IPS-NIHi7 (cell line): Measurements from ENCODE around the gene PTGER2.

Source experiments
- DNase-seq: peaks from one replicate; pipeline ENCODE4 v3.0.0; 2012; ENCODE audit warnings: mixed read lengths; ENCODE audit errors: extremely low spot score

Gene PTGER2, protein sequence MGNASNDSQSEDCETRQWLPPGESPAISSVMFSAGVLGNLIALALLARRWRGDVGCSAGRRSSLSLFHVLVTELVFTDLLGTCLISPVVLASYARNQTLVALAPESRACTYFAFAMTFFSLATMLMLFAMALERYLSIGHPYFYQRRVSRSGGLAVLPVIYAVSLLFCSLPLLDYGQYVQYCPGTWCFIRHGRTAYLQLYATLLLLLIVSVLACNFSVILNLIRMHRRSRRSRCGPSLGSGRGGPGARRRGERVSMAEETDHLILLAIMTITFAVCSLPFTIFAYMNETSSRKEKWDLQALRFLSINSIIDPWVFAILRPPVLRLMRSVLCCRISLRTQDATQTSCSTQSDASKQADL

GRCh38 chr14:52313903-52314594 lies at the start of gene PTGER2:
Gene PTGER2 (plus strand): TSS chr14:52314312. CDS start chr14:52314549, 237 bp downstream.
- peak; percentile 86 for DNase-seq

GRCh38 chr14:52265253-52265652 lies 48.9 kb upstream of the PTGER2 start:
- DNase-seq: no peak

DNA sequence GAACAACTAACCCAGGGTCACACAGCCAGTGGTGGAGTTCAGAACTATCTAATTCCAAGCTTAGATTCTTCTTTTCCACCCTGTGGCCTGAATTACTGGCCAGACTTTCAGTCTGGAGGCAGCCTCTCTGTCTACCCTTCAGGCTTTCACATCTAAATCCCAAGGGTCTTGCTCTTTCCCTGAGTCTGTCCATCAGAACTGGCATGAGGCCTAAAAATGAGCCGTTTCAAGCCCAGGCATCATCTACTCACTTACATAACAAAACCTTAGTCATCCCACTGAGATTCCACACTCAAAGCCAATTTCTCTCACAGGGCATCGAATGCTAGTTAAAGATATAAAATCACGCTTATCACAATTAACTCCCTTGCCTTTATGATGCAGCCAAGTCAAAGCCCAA lies 47.9 kb upstream of the PTGER2 start:
- no peak for DNase-seq

DNA sequence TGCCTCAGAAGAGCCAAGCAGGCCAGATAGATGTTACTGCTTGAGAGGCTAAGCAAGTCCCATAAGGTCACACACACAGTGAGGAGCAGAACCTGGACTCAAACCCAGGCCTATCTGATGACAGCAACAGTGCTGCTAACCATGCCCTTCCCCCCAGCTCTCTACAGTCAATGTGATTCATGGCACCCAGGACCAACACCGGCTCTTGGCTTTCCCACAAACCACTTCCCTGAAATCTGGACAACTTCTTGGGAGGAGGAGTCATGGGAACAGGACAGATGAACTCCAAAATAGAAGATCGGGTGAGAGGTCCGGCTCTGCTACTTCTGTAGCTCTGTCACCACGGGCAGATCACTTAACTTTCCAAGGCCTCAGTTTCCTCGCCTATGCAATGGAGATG lies 47.3 kb upstream of the PTGER2 start:
- DNase-seq: no peak

DNA sequence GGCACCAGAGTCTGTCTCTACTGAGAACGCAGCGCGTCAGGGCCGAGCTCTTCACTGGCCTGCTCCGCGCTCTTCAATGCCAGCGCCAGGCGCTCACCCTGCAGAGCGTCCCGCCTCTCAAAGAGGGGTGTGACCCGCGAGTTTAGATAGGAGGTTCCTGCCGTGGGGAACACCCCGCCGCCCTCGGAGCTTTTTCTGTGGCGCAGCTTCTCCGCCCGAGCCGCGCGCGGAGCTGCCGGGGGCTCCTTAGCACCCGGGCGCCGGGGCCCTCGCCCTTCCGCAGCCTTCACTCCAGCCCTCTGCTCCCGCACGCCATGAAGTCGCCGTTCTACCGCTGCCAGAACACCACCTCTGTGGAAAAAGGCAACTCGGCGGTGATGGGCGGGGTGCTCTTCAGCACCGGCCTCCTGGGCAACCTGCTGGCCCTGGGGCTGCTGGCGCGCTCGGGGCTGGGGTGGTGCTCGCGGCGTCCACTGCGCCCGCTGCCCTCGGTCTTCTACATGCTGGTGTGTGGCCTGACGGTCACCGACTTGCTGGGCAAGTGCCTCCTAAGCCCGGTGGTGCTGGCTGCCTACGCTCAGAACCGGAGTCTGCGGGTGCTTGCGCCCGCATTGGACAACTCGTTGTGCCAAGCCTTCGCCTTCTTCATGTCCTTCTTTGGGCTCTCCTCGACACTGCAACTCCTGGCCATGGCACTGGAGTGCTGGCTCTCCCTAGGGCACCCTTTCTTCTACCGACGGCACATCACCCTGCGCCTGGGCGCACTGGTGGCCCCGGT lies 46.4 kb upstream of the PTGER2 start, which contains the start of gene PTGDR:
TSS of gene PTGDR (plus strand) at position 198 of the 778 bp plus-strand sequence. CDS start at position 315, 117 bp downstream.
- peak; percentile 47 for DNase-seq

GRCh38 chr14:52268279-52269061 lies 45.6 kb upstream of the PTGER2 start:
- peak; percentile 38 for DNase-seq

DNA sequence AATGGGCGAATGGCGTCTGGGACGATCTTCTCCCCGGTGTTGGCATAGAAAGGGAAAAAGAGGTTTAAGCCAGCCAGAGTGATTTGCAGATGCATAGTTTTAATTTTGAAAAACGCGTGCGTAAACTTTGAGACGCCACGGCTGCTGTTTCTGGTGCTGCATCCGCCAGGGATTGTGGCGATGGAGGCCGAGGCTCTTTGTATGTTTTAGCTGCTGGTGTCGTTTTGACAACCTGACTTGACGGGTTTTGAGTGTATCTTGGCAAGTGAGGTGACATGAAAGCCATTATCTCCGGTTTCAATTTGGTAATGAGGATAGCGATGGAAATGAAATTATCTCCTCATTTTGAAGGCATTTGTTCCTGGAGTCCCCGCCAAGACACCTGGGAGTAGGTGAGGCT lies 45.0 kb upstream of the PTGER2 start:
- no peak for DNase-seq

DNA sequence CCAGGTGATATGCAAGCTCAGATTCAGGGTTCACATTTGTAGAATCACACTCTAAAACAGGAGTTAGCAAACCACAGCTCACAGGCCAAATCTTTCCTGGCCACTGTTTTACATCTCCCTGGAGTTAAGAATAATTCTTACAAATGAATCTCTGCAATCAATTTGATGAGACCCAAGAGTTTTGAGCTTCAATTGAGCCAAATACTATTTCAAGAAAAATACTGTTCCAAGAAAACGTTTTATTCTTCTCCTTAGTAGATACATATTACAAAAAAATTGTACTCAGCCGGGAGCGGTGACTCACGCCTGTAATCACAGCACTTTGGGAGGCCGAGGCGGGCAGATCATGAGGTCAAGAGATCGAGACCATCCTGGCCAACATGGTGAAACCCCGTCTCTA lies 44.1 kb upstream of the PTGER2 start:
- no peak for DNase-seq

- no peak for DNase-seq
Observed at GRCh38 chr14:52271538-52271937, 42.6 kb upstream of the PTGER2 start.

DNA sequence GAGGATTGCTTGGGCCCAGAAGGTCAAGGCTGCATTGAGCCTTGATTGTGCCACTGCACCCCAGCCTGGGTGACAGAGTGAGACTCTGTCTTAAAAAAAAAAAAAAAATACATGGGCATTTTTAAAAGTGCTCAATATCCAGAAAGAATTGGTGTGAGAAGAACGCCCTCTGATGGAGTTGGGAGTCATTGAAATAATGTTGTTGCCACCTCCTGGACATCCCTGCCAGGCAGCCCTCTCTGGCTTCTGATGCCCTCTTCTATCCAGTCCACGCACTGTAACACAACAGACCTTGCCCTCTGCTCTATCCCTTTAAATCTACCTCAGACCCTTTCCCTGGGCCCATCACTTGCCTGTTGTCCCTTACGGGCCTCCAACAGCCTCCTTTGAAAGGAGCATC lies 41.7 kb upstream of the PTGER2 start:
- peak; percentile 59 for DNase-seq

DNA sequence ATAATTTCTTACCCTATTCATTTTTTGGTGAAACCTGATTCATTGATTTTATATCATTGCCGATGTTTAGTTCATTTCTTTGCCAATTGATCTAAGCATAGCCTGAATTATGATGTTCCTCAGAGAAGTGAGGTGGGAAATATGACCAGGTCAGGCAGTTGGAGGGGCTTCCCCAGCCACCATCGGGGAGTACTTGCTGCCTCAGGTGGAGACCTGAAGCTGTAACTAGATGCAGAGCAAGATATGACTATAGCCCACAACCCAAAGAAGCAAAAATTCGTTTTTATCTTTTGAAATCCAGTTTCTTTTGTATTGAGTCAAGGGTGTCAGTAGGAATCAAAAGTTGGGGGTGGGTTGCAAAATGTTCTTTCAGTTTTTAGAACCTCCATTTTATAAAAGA lies 38.7 kb upstream of the PTGER2 start:
- DNase-seq: no peak

GRCh38 chr14:52277552-52277951 lies 36.6 kb upstream of the PTGER2 start:
- DNase-seq: no peak

DNA sequence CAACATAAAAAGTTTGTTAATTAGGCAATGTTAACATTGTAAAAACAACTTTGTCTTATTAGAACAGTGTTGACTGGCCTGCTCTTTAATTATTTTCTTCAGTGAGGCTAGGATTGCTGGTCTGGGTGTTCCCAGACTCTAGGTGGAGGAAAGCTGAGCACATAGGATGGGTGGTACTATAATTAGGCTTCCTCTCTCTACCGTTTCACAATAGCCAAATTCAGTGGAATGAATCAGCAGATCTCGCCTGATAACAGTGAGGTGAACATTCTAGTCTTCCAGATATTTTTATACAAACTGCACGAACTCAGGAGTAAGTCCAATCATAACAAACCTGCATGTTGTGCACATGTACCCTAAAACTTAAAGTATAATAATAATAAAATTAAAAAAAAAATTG lies 34.7 kb upstream of the PTGER2 start:
- DNase-seq: no peak

DNA sequence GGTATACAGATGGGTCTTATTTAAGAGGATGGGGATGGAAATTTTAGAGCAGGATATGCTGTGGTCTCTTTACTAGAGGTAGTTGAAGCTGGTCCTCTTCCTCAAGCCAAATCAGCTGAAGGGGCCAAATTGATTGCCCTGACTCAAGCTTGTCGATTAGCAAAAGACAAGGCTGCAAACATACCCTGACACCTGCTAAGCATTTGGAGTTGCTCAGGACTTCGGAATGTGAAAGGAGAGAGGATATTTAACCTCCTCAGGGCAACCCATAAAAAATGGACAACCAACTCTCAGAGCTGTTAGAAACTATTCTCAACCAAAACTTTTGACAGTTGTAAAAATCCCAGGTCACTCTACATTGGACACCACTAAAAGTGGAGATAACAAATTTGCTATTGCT lies 31.0 kb upstream of the PTGER2 start:
- no peak for DNase-seq

GRCh38 chr14:52286661-52287649 lies 27.2 kb upstream of the PTGER2 start:
- DNase-seq: no peak

DNA sequence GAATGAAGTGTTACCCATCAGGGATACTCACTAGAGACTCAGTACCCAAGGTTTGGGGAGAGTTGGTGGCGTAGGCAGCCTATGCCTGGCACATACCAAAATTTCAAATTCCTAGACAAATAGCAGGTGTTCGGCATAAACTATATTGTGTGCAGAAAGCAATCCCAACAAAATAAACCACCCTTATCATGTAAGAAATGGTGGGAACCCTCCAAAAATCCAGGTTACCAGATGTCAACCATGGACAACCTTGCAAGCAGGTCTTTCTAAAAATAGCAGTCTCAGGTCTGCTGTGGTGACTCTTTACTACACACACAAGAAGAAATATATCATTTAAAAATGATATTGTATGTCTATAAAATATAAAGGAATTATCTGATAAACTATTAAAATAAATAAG lies 17.7 kb upstream of the PTGER2 start:
- DNase-seq: no peak

- no peak for DNase-seq
Observed at GRCh38 chr14:52298795-52299194, 15.3 kb upstream of the PTGER2 start.

- peak; percentile 47 for DNase-seq
Observed at GRCh38 chr14:52299692-52300278, 14.3 kb upstream of the PTGER2 start.

DNA sequence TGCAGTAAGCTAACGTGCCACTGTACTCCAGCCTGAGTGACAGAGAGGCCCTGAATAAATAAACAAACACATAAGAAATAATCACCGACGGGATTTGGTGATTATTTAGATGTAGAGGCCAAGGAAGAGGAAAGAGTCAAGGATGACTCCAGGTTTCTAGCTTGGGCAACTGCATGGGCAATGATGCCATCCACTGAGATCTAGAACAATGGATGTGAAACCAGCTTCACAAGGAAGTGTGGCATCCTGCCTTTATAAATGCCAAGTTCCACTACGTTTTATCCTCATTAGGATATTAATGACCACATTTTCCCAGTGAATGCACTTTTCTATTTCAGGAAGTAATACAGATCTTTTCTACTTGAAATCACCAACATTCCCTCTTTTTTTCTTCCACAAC lies 10.9 kb upstream of the PTGER2 start:
- no peak for DNase-seq
